ENCODE data around the gene OTX1.
"Not testable (repeated sequence)": the region's sequence is repeated elsewhere in the genome, so short reads cannot be mapped to it uniquely, and the experiment has no call there.

The OTX1 gene

DNA sequence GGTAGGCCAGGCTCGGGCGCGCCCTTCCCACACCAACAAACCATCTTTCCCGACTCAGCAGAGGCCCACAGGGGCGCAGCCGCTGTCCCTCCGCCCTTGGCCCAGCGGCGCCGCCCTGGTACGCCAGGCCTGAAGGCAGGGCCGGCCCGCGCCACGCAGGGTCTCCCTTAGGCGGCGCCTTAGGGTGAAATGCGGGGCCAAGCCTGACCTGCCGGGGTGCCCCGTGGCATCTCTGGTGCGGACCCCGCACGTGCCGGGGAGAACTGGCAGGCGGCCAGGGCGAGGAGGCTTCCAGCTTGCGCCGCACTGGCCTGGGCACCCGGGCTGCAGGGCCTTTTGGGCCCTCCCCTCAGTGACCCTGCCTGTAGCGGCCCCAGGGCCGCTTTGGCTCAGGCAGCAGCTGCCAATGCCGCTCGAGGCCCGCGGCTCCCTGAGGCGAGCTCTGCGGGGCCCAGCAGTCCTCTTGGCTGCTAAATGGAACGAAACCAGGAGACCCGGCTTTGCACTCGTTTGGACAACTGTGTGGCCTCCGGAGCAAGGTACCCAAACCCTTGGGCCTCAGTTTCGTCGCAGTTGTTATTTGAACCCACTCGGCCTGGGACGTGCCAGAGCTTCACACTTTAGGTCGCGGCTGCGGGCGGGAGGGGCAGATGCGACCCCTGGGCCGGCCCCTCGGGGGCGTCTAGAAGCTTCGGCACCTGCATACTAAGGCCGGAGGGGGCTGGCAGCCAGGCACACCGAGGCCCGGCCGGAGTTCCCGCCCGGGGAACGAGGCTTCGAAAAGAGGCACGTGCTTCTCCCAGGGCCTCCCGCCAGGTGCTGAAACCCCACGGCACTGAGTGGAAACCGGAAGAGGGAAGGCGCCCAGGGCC is 8.5 kb downstream of the OTX1 start:
- no peak for DNase-seq (ENCODE audit: low read depth)

DNA sequence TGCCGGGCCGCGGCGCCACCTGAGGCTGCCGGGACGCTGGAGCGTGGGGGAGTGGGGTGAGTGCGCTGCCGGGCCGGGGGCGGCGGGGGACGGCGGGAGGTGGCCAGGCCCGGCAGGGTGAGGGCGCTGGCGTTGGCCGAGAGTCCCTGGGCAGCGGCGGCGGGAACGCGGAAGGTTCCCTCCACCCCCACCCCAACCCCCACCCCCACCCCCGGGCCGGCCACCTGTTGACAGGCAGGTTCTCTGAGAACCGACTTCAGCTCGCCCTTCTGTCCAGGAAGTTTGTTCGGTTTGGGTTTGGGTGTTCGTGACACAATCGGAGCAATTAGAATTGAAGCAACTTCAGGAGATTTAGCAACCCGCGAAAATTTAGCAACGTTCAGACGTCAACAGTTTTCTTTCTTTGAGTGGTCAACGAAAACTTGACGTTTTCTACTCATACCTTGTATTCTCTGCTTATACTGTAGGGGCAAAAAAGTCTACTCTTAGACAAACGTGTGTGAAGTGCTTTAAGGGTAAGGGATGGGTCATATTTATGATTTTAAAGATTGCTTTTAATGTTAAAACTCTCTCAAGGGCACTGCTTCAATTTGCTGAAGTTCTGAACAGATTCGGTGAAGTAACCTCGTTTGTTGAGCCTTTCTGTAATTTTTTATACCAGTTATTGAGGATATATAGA is 9.3 kb downstream of the OTX1 start:
- no peak for DNase-seq (ENCODE audit: low read depth)

DNA sequence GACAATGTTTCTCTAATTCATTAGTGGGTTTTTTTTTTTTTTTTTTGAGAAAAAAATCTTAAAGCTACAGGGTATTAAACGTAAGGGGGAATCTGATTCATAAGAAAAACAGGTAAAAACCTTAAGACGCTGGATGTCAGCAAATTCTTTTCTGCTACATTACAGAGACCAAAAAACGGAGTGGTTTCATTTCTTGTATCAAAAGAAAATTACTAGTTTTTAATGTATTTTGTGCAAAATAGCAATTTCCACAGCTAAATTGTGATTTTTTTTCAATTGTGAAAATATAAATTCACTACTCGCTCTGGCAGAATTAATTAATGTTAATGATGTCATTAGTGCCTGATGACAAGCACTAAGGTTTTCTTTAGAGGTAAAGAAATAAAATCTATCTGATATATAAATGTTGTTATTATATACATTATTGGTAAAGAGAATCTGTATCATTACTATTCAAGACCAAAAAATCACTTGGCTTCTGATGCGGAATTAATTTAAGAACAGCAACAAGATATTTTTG is 9.9 kb downstream of the OTX1 start:
- DNase-seq (ENCODE audit: low read depth), result no peak

DNA sequence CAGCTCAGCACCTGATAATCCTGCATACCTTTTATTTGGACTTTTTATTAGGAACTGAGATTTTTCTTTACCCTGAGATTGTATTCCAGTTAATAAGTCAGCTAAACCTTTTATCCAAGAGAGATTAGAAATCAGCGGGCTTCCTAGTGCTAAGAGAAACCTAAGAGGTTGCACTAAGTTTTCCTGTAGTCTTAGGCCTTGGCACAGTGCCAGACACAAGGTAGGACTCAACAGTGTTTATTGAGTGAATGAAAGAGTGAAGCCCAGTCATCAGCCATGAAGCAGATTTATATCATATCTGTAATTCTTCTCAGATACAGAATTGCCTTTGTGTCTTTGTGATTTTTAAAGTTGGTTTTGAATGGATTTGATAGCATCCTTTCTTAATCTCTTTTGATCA is 13.6 kb downstream of the OTX1 start:
- no peak for DNase-seq (ENCODE audit: low read depth)

DNA sequence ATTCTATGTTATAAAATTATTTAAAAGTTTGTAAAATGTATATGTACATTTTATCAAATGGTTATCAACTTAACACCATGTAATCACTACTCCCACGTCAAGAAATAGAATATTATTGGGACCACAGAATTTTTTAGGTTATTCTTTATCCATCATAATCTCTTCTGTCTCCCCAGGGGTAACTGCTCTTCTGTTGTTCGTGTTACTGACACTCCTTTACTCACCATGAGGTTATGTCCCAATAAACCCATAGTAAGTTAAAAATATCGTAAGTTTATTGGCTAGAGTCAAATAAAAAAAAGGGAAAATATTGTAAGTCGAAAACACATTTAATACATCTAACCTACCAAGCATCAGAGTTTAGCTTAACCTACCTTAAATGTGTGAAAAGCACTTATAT is 14.0 kb downstream of the OTX1 start:
- no peak for DNase-seq (ENCODE audit: low read depth)

DNA sequence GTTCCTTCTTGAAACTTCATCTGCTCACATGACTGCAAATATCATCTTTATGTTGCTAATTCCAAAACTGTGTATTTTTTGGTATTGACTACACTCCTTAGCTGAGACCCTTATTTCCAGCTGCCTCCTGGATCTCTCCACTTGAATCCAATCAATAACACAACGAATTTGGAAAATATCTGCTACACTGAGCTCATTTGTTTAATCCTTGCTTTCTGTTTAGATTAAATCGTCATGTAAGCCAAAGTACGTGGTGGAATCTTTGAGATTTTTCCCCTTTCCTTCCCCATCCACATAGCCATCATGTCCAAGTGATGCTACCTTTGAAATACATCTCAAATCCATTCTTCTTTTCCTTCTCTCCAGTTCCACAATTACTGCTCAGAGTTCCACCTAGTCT is 15.6 kb downstream of the OTX1 start:
- DNase-seq (ENCODE audit: low read depth), result no peak

DNA sequence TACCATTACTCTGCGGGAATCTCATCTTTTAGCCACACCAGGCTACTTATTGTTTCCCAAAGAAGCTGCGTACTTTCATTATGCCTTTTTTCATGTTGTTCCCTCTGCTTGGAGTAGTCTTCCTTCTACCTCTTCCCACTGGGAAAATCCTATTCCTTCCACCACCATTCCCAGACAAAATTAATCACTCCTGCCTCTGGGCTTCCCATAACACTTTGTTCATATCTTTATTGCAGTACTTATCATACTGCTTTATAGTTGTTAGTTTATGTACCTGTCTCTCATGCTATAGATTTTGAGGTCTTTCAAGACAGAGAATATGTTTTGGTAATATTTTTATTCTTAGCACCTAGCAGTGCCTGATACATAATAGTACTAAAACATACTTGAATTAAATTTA is 16.2 kb downstream of the OTX1 start:
- DNase-seq (ENCODE audit: low read depth), result no peak

DNA sequence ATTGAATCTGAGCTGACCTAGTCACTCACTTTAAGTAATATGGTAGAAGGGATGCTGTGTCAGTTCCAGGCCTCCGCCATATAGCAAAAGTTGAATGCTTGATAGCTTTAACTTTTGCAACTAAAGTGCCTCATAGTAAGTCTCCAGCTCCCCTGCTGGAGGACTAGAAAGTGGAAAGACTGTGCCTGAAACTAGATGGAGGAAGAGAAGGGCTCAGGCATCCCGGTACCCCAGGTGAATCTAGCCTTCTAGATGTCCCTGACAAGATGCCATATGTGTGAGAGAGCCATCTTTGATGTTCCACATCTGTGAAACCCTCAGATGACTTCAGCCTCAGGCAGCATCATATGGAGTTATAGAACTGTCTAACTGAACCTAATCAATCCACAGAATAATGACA is 21.0 kb downstream of the OTX1 start:
- DNase-seq (ENCODE audit: low read depth), result no peak

DNA sequence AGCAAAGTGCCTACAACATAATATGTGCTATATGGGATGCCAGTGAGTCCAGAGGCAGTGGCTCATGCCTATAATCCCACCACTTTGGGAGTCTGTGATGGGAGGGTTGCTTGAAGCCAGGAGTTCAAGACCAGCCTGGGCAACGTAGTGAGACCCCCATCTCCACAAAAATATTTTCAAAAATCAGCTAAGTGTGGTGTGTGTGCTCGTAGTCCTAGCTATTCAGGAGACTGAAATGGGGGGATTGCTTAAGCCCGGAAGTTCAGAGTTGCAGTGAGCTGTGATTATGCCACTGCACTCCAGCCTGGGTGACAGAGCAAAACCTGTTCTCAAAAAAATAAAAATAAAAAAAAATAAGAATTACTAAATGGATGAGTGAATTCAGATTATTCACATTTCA is 23.4 kb downstream of the OTX1 start:
- no peak for DNase-seq (ENCODE audit: low read depth)

DNA sequence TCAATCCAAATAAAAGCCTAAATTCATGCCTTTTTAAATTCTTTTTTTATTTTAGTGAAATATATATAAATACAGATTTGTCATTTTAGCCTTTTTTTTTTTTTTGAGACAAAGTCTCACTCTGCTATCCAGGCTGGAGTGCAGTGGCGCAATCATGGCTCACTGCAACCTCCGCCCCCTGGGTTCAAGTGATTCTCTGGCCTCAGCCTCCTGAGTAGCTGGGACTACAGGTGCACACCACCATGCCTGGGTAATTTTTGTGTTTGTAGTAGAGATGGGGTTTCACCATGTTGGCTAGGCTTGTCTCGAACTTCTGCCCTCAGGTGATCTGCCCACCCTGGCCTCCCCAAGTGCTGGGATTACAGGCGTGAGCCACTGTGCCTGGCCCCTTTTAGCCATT is 23.8 kb downstream of the OTX1 start:
- not testable (repeated sequence) for DNase-seq (ENCODE audit: low read depth)

DNA sequence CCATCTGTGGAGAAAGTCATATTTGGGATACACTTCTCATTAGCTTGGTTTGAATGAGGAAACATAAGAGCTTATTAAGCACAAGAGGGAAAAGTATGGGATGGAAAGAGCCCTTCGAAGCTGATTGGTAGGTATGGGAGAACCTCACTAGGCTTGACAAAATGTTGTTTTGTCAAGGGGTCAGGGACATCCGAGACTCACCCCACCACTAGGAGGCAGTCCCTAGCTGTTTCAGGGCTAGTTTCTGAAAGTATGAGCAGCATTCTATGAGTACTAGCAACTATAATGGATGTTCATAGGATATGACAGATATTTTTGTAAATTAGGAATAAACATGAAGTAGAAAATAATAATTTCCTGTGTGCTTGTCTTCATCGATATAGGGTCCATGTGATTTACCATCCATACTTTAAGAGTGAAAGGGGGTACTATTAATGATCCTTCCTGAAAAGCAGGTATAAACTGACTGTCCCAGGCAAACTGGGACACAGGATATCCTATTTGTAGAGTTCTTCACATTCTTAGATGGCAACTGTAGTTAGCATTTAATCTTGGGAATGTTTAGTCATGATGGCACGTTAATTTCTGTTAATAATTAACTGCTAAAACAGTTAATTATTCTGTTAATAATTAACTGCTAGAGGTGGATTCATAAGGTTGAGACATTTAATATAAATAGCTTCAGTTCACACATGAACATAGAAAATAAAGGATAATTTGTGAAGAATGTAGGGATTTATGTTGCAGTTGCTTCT is 28.4 kb downstream of the OTX1 start:
- DNase-seq (ENCODE audit: low read depth), result no peak

DNA sequence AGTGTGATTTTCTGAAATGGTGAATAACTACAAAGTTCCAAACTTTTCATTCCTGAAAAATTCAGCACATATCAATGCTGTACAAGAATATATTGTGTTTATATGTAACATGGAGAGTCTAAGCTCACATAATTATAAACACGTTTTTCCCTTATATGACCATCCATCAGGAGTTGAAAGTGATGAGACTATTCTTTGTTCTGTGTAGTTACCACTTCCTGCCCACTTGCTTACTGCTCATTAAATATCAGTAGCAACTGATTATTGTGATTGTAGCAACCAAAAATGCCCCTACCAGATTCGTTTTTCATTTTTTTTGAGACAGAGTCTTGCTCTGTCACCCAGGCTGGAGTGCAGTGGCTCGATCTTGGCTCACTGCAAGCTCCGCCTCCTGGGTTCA is 30.8 kb downstream of the OTX1 start:
- no peak for DNase-seq (ENCODE audit: low read depth)

DNA sequence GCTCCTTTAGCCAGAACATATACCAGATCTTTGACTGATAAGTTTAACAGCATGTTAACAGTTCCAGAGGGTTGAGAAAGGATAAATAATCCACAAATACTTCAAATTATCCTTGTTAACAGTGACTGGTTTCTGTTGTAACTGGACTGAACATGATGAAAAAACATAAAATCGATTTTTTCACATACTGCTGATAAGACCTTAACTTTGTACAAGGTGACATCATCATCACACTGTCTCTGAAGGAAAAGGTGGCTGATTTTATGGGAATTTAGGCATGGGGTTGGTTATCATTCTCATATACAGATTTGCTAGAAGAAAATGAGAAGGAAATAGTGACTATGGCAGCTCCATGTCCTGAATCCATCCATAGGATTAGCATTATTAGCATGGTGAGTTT is 36.1 kb downstream of the OTX1 start:
- no peak for DNase-seq (ENCODE audit: low read depth)

DNA sequence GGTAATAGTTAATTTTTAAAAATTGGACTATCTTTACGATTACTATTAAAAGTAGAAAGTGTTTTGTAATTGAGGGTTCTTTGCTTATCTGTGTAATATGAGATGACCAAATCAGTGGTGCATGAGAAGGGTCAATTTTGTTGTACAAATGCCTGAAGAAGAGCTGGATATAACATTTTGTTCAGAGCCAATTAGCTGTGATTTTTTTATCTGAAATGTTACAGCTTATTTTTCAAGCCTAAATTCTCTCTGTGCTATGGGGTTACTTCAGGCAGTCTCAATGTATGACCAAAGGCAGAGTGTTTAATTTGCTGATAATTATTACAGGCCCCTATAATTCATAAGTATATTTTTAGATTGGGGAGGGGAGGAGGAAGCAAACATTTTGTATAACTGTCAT is 41.8 kb downstream of the OTX1 start:
- no peak for DNase-seq (ENCODE audit: low read depth)

DNA sequence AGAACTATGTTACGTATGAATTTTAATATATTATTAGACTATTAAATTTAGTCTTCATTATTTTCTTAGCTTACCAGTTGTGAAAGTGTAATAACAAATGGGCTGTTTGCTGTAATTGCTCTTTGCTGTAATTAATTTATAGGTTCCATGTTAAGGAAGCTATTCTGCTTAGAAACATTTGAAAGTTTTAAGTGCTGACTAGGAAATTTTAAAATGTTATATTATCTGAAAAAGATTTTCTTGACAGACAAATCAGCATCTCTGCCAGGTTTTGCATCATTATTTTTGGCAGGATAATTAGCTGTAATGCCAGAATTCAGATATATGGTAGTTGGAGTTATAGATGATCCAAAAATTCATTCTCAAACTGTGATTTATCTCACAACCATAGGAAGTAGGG is 42.2 kb downstream of the OTX1 start:
- no peak for DNase-seq (ENCODE audit: low read depth)

DNA sequence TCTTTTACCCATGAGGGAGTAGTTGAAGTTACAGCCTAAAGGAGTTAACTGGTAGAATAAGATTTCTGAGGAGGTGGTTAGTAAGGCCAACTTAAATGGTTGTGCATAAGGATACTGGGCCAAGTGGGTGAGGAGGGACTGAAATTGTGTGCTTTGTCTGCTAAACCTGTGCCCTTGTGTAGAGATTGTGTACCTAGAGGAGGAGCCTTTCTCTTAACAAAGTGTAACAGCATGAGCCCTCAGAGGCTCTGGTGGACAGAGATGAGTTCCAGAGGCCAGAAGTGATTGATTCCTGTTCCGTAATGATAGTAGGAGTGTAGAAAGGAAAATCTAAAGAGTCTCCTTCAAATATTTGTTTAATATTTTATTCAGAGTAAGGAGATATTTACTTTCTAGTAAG is 42.9 kb downstream of the OTX1 start:
- no peak for DNase-seq (ENCODE audit: low read depth)

DNA sequence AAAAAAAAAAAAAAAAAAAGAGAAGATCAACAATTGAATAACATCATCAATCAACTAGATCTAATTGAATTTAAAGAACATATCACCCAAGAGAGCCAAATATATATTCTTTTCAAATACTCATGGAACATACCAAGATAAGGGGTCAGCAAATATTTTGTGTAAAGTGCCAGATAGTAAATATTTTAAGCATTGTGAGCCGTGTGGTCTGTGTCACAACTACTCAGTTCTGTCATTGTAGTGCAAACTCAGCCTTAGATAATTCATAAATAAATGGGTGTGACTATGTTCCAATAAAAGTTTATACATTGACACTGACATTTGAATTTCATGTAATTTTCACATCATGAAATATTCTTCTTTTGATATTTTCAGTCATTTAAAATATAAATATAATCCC is 45.9 kb downstream of the OTX1 start:
- no peak for DNase-seq (ENCODE audit: low read depth)

DNA sequence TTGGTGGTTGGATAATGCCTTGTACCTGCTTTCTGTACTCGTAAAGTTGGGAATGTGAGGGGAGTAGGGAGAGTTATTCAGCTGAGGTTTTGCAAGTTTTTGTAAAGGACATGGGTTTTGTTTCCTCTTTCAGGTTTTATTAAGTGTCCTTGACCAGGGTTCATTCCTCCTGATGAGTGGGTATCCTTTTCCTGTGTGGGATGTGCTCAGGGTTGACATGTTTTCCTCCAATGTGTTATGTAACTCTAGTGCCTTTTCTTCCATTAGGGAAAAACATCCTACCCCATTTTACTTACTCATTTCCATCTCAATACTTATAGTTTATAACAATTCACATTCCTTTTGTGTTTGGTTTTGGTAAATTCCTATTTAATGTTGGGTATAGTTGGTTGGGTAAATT is 48.4 kb downstream of the OTX1 start:
- no peak for DNase-seq (ENCODE audit: low read depth)

DNA sequence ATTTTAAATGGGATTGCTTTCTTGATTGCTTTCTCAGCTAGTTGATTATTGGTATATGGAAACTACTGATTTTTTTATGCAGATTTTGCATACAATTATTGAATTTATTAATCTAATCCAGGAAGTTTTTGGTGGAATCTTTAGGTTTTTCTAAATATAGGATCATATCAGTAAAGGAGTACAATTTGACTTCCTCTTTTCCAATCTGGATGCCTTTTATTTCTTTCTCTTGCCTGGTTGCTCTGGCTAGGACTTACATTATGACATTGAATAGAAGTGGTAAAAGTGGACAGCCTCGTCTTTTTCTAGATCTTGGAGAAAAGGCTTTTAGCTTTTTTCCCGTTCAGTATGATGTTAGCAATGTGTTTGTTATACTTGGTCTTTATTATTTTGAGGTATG is 51.3 kb downstream of the OTX1 start:
- DNase-seq (ENCODE audit: low read depth), result no peak

DNA sequence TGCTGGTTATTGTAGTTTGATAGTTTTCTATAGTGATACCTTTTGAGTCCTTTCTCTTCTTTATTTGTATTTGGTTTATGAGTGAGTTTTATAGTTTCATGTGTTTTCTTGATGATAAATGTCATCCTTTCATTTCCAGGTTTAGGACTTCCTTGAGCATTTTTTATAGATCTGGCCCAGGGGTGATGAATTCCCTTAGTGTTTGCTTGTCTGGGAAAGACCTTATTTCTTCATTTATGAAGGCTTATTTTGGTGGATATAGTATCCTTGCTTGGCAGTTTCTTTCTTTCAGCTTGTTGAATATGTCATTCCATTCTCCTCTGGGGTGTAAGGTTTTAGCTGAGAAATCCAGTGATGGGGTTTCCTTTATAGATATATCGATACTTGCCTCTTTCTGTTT is 53.9 kb downstream of the OTX1 start:
- no peak for DNase-seq (ENCODE audit: low read depth)
